AG04449 (cell line): ENCODE data around the gene SLC6A15.

Experiments used
- CTCF ChIA-PET: fragments of 350-600 bp; formaldehyde crosslinking; extraction: SDS; loops from one replicate; lab custom pipeline; 2021; ENCODE audit warnings: antibody characterized with exemption; lab: Yijun Ruan, JAX
- POLR2A ChIA-PET: fragments of 400-600, 350-600 bp; formaldehyde crosslinking; extraction: SDS; loops from one replicate; lab custom pipeline; 2020; ENCODE audit warnings: antibody characterized with exemption, inconsistent platforms; lab: Yijun Ruan, JAX
- DNase-seq: peaks from one replicate; pipeline ENCODE4 v3.0.0-alpha.2; 2010; ENCODE audit warnings: low read depth, low spot score
- H3K4me3 ChIP-seq: 2 replicates; pipeline ENCODE4 v1.5.1; 2011; ENCODE audit warnings: low read depth, mild to moderate bottlenecking, control low read depth, low read length
- TF ChIP-seq, protein P1 (sequence below): IDR thresholded peaks from one replicate; pipeline ENCODE4 v1.5.1; 2011; ENCODE audit warnings: mild to moderate bottlenecking, moderate library complexity, low read length, control low read depth, inconsistent platforms; ENCODE audit not compliant: insufficient read depth; ENCODE audit errors: missing control alignments

SLC6A15 gene

DNA sequence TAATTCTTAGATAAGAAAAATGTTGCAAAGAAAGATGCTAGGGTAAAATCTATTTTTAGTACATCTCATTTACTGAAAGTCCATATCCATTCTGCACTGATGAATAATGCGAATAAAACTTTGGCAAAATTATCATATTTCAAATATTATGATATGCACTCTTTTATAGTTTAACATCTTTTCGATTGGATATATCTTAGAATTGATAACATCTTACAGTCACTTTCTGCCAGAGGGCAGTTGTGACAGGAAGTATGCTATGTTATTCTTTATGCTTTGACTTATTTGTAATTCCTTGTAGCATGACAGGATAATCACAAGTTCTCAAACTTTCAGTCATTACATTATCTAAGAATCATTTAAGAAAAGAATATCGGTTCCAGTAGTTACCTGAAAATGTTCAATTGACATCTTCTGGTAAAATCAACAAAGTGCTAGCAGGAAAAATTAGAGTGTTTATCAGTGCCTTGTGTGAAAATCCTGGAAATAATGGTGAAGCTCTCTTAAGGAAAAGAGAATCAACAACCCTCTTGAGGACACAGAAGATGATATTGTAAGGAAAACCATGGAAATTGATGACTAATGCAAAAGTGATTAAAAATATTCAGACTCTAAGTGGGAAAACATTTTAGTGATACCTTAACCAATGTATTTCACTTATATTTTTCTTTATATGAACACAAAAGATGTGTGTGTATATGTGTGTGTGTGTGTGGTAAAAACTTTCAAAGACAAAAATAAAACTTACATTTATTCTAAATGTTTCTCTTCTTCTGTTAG lies 95.5 kb downstream of the SLC6A15 start:
- ChIA-PET POLR2A (no interaction called here), CTCF (no interaction called here)
- TF ChIP-seq, protein P1, sequence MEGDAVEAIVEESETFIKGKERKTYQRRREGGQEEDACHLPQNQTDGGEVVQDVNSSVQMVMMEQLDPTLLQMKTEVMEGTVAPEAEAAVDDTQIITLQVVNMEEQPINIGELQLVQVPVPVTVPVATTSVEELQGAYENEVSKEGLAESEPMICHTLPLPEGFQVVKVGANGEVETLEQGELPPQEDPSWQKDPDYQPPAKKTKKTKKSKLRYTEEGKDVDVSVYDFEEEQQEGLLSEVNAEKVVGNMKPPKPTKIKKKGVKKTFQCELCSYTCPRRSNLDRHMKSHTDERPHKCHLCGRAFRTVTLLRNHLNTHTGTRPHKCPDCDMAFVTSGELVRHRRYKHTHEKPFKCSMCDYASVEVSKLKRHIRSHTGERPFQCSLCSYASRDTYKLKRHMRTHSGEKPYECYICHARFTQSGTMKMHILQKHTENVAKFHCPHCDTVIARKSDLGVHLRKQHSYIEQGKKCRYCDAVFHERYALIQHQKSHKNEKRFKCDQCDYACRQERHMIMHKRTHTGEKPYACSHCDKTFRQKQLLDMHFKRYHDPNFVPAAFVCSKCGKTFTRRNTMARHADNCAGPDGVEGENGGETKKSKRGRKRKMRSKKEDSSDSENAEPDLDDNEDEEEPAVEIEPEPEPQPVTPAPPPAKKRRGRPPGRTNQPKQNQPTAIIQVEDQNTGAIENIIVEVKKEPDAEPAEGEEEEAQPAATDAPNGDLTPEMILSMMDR, result no peak
- no peak overlapping the region for H3K4me3 ChIP-seq
- no peak for DNase-seq

DNA sequence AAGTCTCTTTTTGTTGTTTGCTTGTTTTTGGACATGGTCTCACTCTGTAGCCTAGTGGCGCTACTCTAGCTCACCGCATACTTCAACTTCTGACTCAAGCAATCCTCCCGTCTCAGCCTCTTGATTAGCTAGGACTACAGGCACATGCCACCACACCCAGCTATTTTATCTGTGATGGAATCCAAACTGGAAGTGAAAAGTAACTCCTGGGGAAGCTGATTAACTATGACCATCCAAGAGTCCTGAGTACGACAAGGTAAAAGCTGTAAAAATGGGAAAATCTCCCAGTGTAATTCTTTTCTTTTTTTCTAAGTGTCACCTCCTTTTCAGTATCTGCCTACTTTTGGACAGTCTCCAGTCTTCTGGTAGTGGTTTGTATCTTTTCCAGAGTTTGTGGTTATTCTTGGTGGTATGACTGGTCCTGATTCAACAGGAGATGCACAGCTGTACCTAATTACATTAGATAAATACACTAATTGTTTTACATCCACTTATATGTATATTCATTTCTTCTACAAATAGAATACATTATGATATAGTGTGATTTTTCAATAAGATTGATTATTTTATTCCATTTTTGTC lies 97.8 kb downstream of the SLC6A15 start:
- TF ChIP-seq, protein P1, result no peak
- DNase-seq, result no peak
- no peak overlapping the region for H3K4me3 ChIP-seq
- CTCF ChIA-PET, result no interaction called here
- POLR2A ChIA-PET, result no interaction called here

DNA sequence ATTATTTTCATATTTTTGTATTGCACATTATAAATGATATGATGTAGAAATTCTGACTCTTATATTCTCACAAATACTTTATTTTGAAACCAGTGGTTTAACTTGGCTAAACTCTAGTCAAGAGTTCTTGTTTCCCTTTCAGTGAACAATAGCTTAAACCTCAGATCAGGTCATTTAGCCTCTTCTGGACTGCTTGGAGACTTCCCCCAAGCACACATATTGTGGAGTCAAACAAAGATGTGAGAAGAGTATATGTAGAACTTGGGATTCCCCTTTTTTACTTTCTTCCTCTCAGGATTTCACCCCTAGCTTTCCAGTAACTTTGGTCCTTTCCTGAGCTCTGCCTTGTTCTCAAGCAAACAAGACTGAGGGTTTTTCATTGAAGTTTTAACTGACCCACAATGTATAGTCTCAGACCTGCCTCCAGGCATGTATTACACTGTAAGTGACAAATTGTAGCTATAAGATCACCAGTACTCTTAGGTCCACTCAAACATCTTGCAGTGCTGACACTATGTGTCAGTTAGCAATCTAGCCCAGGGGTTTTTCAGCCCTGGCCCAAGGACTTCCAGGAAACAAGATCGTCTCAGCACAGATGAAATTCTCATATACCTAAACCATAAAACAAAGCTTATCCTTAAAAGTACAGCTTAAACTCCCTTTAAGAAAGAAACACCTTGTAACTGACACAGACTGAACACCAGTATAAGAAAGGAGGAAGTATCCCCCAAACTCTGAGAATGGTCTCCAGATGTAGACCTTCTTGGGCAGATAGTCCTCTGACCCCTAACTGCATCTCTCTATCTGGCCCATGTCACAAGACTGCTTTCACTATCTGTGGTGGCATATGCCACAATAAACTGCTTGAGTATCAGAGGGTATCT lies 98.6 kb downstream of the SLC6A15 start:
- ChIA-PET POLR2A (no interaction called here), CTCF (no interaction called here)
- DNase-seq, result no peak
- TF ChIP-seq, protein P1, result no peak
- no peak overlapping the region for H3K4me3 ChIP-seq

DNA sequence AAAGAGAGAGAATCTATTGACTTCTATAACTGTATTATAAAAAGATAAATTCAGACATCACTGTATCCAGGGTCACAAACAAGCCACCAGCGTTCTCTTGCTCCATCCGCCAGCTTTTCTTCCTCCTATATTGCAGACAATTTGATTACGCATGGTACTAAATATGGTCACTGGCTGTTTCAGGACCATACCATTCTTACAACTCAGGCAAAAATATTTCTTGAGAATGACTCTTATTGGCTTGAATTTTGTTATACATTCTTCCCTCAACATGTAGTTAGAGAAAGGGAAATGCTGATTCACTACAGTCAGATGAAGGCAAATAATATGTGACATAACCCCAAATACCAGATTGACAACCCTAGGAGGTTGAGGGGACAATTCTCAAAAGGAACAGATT lies 101.3 kb downstream of the SLC6A15 start:
- H3K4me3 ChIP-seq, result no peak overlapping the region
- TF ChIP-seq, protein P1, result no peak
- POLR2A ChIA-PET, result no interaction called here
- peak; percentile 49 for DNase-seq
- CTCF ChIA-PET, result interaction anchor here (0.8 kb wide), 1 partner anchor 9 kb away, joined by 3 read pairs; no protein-coding TSS in a partner anchor

DNA sequence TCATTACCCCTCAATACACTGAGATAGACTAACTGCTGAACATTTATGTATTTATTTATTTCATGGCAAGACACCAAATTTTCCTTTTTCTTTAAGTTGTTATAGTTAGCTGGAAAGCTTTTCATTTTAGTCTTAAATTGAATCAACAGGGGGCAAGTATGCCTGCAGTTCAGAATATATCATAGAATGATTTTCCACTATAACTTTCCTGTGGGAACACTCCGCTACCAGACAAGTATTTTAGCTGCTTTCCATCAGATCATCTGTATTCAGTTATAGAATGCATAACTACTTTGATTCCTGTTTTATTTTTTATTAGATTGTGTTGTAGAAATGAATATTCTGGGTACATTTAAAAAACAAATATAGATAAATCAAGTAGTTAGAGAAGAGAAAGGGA lies 102.0 kb downstream of the SLC6A15 start:
- ChIA-PET CTCF (interaction anchor here (0.8 kb wide), 1 partner anchor 9 kb away, joined by 3 read pairs; no protein-coding TSS in a partner anchor), POLR2A (no interaction called here)
- no peak for DNase-seq
- TF ChIP-seq, protein P1, result no peak
- H3K4me3 ChIP-seq, result no peak overlapping the region
